Measurements from ENCODE around the gene KCNMB2.
"Not testable (repeated sequence)": the region's sequence is repeated elsewhere in the genome, so short reads cannot be mapped to it uniquely, and the experiment has no call there.

Gene KCNMB2

DNA sequence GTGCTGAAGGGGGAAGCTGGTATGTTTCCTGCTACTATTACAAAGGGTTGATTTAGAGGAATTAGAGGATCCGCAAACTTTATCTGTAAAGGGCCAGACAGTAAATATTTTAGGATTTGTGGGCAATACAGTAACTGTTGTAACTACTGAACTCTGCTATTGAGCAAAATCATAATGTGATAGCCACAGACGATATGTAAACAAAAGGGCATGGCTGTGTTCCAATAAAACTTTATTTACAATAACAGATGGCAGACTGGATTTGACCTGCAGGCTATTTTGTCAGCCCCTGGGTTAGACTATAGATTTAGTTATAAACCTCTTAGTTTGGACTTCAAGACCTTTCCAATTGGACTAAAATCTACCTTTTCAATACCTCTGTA lies 27.8 kb upstream of the KCNMB2 start:
- no peaks in the 10 kb centered on the region for H3K9me3 ChIP-seq
- TF ChIP-seq, protein P1, sequence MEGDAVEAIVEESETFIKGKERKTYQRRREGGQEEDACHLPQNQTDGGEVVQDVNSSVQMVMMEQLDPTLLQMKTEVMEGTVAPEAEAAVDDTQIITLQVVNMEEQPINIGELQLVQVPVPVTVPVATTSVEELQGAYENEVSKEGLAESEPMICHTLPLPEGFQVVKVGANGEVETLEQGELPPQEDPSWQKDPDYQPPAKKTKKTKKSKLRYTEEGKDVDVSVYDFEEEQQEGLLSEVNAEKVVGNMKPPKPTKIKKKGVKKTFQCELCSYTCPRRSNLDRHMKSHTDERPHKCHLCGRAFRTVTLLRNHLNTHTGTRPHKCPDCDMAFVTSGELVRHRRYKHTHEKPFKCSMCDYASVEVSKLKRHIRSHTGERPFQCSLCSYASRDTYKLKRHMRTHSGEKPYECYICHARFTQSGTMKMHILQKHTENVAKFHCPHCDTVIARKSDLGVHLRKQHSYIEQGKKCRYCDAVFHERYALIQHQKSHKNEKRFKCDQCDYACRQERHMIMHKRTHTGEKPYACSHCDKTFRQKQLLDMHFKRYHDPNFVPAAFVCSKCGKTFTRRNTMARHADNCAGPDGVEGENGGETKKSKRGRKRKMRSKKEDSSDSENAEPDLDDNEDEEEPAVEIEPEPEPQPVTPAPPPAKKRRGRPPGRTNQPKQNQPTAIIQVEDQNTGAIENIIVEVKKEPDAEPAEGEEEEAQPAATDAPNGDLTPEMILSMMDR (IDR thresholded peaks at IDR 0.05; ENCODE audit: low read depth, low read length) = no peak
- no peaks in the 10 kb centered on the region for H3K36me3 ChIP-seq
- H3K4me3 ChIP-seq (ENCODE audit: low read depth, low read length) = no peak overlapping the region
- no peaks in the 10 kb centered on the region for H3K27me3 ChIP-seq
- DNase-seq = no peak
- no peaks in the 10 kb centered on the region for H3K4me1 ChIP-seq

DNA sequence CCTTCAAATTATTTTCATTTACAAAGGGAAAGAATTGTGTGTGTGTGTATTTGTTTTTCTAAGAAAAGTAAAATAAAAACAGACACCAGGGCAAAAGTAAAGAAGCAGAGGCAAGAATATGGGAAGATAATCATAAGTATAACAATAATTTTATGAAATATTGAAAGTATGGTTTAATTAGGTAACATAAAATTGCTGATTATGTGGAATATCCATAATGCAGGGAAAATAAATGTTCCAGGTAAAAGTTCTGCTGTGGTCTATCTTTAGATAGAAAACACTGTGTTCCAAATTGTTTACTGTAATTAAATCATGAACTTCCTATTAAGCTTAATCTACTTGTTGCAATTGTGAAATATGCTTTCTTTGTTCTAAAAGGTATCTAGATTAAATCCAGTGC lies 25.7 kb upstream of the KCNMB2 start:
- Histone ChIP-seq H3K9me3 (no peaks in the 10 kb centered on the region), H3K27me3 (no peaks in the 10 kb centered on the region), H3K4me3 (ENCODE audit: low read depth, low read length) (no peak overlapping the region), H3K4me1 (no peaks in the 10 kb centered on the region), H3K36me3 (no peaks in the 10 kb centered on the region)
- TF ChIP-seq, protein P1 (IDR thresholded peaks at IDR 0.05; ENCODE audit: low read depth, low read length) = no peak
- DNase-seq = no peak

DNA sequence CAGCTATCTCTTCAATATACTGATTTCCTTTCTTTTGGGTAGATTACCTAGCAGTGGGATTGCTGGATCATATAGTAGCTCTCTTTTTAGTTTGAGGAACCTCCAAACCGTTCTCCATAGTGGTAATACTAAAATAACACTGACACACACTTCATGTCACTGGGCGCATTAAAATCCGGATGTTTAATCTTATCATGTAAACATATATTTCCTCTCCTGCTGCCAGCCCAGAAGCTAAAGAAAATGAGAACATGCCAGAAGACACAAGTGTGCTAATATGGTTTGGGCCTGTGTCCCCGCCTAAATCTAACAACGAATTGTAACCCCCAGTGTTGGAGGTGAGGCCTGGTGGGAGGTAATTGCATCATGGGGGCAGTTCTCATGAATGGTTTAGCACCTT lies 23.6 kb upstream of the KCNMB2 start:
- H3K36me3 ChIP-seq = no peaks in the 10 kb centered on the region
- H3K4me1 ChIP-seq = no peaks in the 10 kb centered on the region
- H3K27me3 ChIP-seq = no peaks in the 10 kb centered on the region
- TF ChIP-seq, protein P1 (IDR thresholded peaks at IDR 0.05; ENCODE audit: low read depth, low read length) = no peak
- H3K4me3 ChIP-seq (ENCODE audit: low read depth, low read length) = no peak overlapping the region
- no peak for DNase-seq
- no peaks in the 10 kb centered on the region for H3K9me3 ChIP-seq

DNA sequence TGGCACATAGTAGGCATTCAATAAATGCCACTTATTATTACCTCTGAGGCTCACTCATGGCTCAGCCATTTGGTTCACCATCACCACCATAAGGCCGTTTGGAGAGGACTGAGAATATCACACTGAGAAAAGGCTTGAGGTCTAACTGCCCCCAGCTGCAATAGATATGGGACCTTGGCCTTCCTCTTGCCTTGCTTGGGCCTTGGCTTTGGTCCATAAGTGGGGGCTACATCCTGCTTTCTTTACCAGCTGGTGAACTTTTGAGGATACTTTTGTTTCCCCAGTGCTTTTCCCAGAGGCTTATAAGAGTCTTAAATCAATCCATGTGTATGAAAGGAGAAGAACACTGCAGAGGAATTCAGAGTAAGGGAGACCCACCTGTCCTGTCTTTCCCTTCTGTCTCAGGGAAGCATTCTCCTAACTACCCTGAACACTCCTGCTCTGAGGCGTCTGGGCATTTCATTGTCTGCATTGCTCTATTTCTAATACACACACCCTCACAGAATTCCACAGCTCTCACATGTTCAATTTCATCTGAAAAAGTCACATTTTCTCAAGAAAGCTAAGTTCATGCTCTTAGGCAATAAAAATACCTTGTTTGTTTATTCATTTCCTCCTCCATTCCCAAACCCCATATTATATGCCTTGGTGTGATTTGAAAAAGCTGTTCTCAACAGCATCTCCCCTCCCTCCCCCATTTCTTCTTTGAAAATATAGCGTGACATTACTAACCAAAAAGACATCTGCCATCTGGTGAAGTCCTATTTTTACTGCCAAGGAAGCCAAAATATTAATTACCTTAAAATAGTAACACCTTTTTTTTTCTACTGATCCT lies 22.5 kb upstream of the KCNMB2 start:
- 0 out of 2 replicates have a peak, but pooled peaks cover 2% of the 10 kb centered on the region for H3K27me3 ChIP-seq
- H3K4me3 ChIP-seq (ENCODE audit: low read depth, low read length) = no peak overlapping the region
- no peak for DNase-seq
- no peaks in the 10 kb centered on the region for H3K36me3 ChIP-seq
- no peaks in the 10 kb centered on the region for H3K4me1 ChIP-seq
- no peaks in the 10 kb centered on the region for H3K9me3 ChIP-seq
- TF ChIP-seq, protein P1 (IDR thresholded peaks at IDR 0.05; ENCODE audit: low read depth, low read length) = no peak

DNA sequence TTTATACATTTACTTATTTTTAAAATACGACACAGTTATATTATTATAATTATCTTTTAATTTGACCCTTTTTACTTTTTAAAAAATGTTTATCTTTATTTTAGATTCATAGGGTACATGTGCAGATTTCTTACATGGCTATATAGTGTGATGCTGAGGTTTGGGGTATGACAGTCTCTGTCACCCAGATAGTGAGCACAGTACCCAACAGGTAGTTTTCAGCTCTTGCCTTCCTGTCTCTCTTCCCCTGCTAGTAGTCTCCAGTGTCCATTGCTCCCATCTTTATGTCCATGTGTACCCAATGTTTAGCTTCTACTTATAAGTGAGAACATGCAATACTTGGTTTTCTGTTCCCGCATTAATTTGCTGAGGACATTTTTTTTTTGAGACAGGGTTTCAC lies 21.8 kb upstream of the KCNMB2 start:
- no peaks in the 10 kb centered on the region for H3K9me3 ChIP-seq
- peaks cover 2% of the 10 kb centered on the region; the same call in 1 of the 2 replicates for H3K27me3 ChIP-seq
- TF ChIP-seq, protein P1 (IDR thresholded peaks at IDR 0.05; ENCODE audit: low read depth, low read length) = no peak
- H3K4me3 ChIP-seq (ENCODE audit: low read depth, low read length) = no peak overlapping the region
- DNase-seq = no peak
- no peaks in the 10 kb centered on the region for H3K36me3 ChIP-seq
- no peaks in the 10 kb centered on the region for H3K4me1 ChIP-seq

DNA sequence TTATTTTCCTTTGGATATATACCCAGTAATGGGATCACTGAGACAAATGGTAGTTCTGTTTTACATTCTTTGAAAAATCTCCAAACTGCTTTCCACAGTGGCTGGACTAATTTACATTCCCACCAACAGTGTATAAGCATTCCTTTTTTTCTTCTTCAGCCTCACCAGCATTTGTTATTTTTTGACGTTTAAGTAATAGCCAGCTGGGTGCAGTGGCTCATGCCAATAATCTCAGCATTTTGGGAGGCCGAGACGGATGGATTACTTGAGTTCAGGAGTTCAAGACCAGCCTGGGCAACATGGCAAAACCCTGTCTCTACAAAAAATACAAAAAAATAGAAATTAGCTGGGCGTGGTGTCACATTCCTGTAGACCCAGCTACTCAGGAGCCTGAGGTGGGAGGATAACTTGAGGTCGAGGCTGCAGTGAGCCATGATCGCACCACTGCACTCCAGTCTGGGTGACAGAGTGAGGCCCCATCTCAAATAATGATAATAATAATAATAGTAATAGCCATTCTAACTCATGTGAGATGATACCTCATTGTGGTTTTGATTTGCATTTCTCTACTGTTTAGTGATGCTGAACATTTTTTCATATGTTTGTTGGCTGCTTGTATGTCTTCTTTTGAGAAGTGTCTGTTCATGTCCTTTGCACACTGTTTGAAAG lies 21.0 kb upstream of the KCNMB2 start:
- not testable (repeated sequence) for DNase-seq; H3K4me1 ChIP-seq; H3K27me3 ChIP-seq; H3K4me3 ChIP-seq (ENCODE audit: low read depth, low read length); H3K36me3 ChIP-seq; H3K9me3 ChIP-seq

Data from BE2C (cell line).